A549 treated with AZD2906 at 1 μM for 4 hours (cell line): Measurements from ENCODE around the gene RNU5D-1. TPM values are rescaled to one million over a fixed set of nuclear protein-coding genes. Genes with fewer than 3 reads are reported as not detected.

Source experiments
- total RNA-seq: library from RNA; stranded (reverse); fragments of 200-300 nt; extraction: Qiagen RNA extraction; gene quantifications from 5 replicates; pipeline ENCODE4 v1.2.3, GENCODE V29; 2022

Gene RNU5D-1
- not detected in 5 replicates for total RNA-seq

GRCh38 chr1:44730741-44731512 lies at the start of gene RNU5D-1:
Gene RNU5D-1, minus strand, starts transcription at chr1:44731170.

GRCh38 chr1:44775078-44775929 lies 44.3 kb upstream of the RNU5D-1 start, which contains the start of gene RPS8:
Gene RPS8, plus strand, starts transcription at chr1:44775540. Its CDS starts 57 bp downstream, at chr1:44775597.

DNA sequence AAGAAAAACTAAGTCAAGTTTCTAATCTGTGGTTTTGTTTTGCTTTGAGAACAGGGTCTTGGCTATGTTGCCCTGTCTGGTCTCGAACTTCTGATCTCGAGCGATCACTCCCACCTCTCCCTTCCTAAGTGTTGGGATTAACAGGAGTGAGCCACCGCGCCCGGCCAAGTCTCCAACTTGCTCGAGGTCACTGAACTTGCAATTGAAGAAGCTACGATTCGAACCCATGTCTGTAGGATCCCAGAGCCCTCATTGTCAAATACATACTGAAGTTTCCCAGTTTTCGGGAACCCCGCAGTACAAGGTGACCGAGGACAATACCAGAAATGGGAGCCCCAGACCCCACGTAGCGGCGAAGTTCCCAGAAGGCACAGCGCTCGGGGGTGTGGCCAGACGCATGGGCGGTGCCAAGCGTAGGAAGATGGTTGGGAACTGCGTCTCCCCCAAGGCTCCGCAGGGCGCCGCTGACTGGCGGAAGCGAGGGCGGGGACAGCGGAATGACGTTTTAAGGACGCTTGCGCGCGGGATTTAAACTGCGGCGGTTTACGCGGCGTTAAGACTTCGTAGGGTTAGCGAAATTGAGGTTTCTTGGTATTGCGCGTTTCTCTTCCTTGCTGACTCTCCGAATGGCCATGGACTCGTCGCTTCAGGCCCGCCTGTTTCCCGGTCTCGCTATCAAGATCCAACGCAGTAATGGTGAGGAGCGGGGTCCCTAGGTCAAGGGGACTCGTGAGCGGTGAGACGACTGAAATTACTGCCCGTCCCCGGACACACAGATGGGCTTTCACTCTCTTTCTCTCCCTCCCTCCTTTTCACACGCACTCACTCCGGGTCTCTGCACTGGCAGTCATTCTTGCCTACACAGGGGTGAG lies 8.6 kb upstream of the RNU5D-1 start, which contains the start of gene KIF2C:
Gene KIF2C (plus strand): TSS at position 531 of the 872 bp plus-strand sequence. CDS start 96 bp downstream, at position 627.

Other genes starting within 250 kb of the RNU5D-1 start
- gene TMEM53, start 56.7 kb downstream of the RNU5D-1 start, total RNA-seq = 6.6 to 9.2 TPM (median 8.2 TPM) in 5 replicates
- gene ARMH1, start 56.5 kb downstream of the RNU5D-1 start, total RNA-seq = 0.50 to 1.5 TPM (median 0.98 TPM) in 5 replicates
- gene KIF2C, start 8.7 kb upstream of the RNU5D-1 start, total RNA-seq = 35.0 to 42.9 TPM (median 37.0 TPM) in 5 replicates
- gene RPS8, start 44.4 kb upstream of the RNU5D-1 start, total RNA-seq = 1,550 to 1,720 TPM (median 1,658 TPM) in 5 replicates
- 0.17 to 0.37 TPM (median 0.24 TPM) in 5 replicates for gene BEST4, start 57.0 kb upstream of the RNU5D-1 start, total RNA-seq
- gene PLK3, start 69.2 kb upstream of the RNU5D-1 start, total RNA-seq = 12.5 to 18.2 TPM (median 15.1 TPM) in 5 replicates
- gene DYNLT4, start 76.2 kb upstream of the RNU5D-1 start, total RNA-seq = 0.63 to 0.93 TPM (median 0.68 TPM) in 4 of 5 replicates, not detected in the other
- gene BTBD19, start 77.4 kb upstream of the RNU5D-1 start, total RNA-seq = 1.5 to 2.6 TPM (median 2.4 TPM) in 5 replicates
- 0.11 to 0.30 TPM (median 0.23 TPM) in 5 replicates for gene PTCH2, start 112.1 kb upstream of the RNU5D-1 start, total RNA-seq